A673 (cell line): ENCODE results near the gene GABRB2.

Experiments used
- CTCF ChIP-seq: fragments of 300-800, 200-600 bp; sonication (generic); conservative IDR thresholded peaks from 2 replicates; pipeline ENCODE4 v1.5.1; 2017; ENCODE audit warnings: low read depth, mild to moderate bottlenecking, antibody characterized with exemption, low read length, moderate library complexity, mixed read lengths
- EZH2 ChIP-seq: fragments of 200-600 bp; sonication (generic); IDR thresholded peaks from 2 replicates; pipeline ENCODE4 v1.6.1; 2017; ENCODE audit warnings: borderline replicate concordance, low read depth, mild to moderate bottlenecking, mixed read lengths, antibody characterized with exemption, low read length; ENCODE audit not compliant: poor library complexity, severe bottlenecking

GRCh38 chr5:161403121-161403520 lies 143.4 kb downstream of the GABRB2 start:
- no peak for TF ChIP-seq CTCF
- no peak for TF ChIP-seq EZH2
